CD4-positive, alpha-beta T cell treated with Interleukin-15 for 4 hours (primary cell): ENCODE measurements around the gene BTBD1.
"Not testable (repeated sequence)": the region's sequence is repeated elsewhere in the genome, so short reads cannot be mapped to it uniquely, and the experiment has no call there.

ENCODE experiments used
- DNase-seq: peaks from one replicate; pipeline ENCODE4 v3.0.0-alpha.2; 2020; ENCODE audit warnings: low spot score

The BTBD1 gene

DNA sequence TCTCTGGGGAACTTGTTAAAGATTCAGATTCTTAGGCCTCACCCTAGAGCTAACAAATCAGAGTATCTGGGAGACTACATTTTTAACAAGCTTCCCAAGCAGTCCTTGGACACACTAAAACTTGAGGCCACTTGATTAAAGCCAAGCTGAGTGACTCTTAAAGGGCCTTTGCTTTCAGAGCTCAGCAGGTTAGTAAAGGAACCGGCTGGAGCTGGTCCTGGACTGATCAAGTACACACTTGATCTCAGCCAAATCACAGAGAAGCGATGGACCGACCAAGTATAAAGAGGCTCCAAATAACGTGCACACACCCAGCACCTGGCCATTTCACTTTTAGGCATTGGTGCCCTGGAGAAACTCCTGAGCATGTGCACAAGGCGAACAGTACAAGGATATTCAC is 27.5 kb upstream of the BTBD1 start:
- no peak for DNase-seq

GRCh38 chr15:83092309-83092976 is 25.4 kb upstream of the BTBD1 start:
- no peak for DNase-seq

- not testable (repeated sequence) for DNase-seq
These were observed 24.9 kb upstream of the BTBD1 start for GRCh38 chr15:83091965-83092308.

DNA sequence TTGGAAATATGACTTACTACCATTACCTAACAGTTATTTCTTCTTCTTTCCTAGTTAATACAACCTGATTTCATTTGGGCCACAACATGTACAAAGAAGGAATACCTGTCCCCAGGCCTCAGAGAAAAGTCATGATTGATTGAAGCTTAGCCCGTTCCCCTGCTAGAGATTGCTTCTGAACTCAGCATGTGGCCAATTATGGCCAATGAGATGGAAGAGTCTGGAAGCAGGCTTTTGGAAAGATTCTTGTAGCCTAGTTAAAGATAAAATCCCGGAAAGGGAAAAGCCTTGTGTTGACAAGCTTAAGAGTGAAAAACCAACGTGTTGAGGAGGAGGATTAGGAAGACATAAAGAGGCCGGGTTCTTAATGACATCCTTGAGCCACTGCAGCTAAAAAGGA is 23.4 kb upstream of the BTBD1 start:
- no peak for DNase-seq

DNA sequence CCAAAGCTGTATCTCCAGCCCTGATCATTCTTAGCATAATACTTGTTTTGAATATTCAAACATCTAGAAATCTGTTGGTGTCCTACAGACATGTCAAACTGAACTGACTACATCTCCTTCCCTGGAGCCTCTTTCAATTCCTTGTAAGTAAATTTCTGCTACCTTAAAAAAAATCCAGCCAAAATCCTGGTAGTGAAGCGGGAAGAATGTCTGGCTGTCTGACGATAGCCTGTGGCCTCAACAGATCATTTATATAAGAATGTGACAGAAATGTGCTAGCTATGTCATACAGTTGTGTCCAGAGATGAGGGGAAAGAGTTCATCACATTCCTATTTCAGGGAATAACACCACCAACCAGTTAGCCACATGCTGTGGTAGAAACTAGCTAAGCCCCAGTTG is 21.8 kb upstream of the BTBD1 start:
- DNase-seq = no peak

GRCh38 chr15:83087576-83087975 is 20.5 kb upstream of the BTBD1 start:
- no peak for DNase-seq

DNA sequence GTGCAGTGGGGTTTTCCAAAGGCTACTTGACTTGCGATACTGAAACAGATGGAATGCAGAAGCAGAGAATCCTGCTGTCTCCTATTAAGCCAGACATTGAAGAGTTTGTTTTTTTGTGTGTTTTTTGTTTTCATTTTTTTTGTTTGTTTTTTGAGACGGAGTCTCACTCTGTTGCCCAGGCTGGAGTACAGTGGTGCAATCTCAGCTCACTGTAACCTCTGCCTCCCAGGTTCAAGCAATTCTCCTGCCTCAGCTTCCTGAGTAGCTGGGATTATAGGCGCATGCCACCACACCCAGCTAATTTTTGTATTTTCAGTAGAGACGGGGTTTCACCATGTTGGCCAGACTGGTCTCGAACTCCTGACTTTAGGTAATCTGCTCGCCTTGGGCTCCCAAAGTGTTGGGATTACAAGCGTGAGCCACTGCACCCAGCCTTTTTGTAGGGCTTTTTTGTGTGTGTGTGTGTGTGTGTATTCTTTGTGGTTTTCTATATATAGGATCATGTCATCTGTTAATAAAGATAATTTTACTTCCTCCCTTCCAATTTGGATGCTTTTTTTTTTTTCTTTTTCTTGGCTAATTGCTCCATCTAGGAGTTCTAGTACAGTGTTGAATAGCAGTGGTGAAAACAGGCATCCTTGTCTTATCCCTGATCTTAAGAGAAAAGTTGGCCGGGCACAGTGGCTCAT is 19.0 kb upstream of the BTBD1 start:
- DNase-seq = not testable (repeated sequence)

DNA sequence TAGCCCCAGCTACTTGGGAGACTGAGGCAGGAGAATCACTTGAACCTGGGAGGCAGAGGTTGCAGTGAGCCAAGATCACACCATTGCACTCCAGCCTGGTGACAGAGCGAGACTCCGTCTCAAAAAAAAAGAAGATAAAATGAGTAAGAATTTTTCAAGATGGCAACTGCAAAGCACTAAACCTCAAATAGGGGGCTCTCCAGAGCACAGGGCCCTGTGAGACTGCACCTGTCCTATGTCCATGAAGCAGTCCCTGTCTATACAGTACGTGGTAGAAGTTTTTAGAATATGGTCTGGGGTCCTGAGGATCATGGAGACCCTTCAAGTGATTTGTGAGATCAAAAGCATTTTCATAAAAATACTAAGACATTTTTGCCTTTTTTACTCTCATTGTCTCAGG is 18.4 kb upstream of the BTBD1 start:
- not testable (repeated sequence) for DNase-seq

DNA sequence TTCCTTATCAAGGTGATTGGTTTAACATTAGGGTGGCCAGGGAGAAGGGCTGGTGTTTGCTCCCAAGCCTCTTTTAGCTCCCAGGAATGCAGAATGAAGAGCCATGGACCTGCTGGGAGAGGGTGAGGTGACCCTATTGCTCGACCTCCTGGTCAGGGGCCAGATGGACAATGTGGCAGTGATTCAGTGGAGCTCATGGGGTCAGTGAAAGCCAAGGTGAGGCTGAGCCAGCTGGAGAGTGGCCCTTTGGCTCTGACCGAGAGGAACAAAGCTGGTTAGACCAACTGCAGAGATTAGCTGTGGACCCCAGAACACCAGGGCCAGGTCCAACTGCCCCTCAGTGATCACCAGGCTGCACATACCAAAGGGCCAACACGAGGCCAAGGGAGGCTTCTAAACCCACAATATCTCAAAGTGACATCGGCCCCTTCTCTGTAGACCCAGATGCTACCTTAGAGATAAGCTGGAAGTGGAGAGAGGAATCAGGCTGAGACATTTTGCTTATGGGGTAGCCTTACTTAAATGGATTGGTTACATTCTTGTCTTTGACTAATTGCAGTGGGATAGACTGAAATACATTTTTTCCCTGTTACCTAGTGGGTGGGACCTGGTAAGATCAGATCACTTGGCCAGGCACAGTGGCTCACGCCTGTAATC is 15.8 kb upstream of the BTBD1 start:
- DNase-seq = no peak

DNA sequence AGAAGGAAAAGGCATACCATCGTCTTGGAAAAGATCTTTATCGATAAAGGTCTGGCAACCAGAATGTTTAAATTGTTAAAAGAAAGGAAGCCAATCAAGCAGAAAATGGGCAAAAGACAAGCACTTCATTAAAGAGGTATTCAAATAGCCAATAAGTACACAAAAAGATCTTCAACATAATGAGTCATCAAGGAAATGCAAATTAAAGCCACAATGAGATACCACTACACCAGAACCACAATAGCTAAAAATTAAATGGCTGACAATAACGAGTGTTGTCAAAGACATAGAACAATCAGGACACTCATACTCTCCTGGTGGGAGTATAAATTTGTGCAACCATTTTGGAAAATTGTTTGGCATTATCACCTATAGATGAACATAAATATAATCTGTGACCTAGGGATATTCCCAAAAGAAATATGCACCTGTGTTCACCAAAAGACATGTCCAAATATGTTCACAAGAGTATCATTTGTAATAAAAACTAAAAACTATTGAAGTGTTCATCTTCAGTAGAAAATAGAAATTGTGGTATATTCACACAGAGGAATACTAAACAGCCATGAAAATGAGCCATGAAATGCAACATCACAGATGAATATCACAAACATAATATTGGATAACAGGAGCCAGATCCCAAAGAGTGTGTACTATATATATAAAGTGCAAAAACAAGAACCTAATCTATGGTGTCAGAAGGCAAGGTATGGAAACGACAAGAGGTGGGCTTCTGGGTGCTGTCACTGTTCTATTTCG is 14.4 kb upstream of the BTBD1 start:
- DNase-seq = no peak

DNA sequence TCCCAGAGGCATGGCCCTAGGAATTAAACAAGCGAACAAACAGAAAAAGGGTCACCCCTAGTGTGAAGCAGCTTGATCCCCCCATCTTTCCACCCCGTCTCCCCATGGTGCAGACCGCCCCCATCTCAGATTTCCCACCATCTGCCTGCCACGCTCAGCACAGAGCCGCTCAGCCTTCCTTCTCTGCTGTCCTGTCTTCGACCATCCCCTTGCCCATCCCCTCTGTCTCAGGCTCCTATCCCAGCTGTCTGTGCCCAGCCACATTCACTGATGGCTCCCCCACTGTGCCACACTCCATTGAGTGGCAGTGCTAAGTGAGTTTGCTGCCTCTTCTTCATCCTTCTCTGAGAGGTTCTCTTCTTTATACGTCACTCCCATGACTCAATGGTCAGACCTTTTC is 11.7 kb upstream of the BTBD1 start:
- no peak for DNase-seq

DNA sequence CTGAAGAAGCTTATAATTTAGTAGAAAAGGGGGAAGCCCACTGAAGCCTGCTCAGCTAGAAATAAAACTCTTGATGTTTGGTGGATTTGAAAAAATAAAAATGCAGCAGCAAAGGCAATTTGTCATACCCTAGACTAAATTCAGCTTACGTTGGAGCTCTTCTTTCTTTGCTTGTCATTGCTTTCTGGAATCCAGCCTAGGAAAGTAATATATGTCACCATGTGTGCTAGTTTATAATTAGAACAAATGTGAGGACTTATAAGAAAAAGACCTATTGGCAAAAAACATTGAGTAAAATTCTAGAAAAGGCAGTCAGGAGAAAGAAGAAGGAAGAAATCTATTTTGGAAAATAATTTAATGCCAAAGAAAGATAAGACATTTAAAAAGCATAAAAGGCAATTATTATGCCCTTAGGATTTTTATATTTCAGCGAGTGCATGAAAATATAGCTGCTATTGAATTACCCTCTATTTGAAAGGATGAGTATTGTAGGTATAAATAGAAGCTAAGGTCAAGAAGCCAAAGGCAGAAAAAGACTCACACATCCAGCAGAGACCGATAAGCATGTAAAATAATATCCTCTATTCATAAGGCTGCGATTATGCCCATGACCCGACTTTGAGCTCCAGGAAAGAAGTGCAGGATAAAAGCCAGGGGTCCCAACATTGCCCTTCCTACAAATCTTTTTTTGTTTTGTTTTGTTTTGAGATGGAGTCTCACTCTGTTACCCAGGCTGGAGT is 10.6 kb upstream of the BTBD1 start:
- DNase-seq = no peak

DNA sequence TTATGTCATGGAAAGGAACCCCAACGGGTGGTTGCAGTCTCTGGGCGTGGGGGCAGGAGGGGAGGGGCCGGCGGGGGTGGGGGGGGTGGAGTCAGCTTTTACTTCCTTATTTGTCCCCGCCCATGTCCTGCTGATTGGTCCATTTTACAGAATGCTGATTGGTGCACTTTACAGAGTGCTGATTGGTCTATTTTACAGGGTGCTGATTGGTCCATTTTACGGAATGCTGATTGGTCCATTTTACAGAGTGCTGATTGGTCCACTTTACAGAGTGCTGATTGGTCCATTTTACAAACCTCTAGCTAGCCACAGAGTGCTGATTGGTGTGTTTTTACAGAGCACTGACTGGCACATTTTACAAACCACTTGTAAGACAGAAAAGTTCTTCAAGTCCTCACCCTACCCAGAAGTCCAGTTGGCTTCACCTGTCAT is 2.2 kb upstream of the BTBD1 start:
- DNase-seq = peak; percentile 58

DNA sequence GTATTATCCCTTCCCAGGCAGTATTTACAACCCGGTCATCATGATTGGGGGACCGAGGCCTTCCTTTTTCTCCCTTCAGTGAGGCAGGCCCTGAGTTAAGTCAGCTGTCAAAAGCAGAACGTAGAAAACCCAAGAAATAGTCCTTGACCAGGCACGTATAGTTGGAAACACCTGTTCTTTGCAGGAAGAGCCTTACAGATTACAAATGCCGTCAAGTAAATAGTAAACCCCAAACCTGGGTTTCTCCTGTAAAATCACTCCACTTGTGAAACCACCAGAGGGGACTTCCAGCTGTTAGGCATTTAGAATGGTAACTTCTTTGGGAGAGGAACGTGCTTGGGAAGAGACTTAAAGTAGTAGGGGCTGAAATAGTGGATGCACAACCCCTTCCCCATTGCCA is 1.0 kb upstream of the BTBD1 start:
- DNase-seq = no peak

GRCh38 chr15:83067638-83067962 is 548 bp upstream of the BTBD1 start:
- DNase-seq = no peak

DNA sequence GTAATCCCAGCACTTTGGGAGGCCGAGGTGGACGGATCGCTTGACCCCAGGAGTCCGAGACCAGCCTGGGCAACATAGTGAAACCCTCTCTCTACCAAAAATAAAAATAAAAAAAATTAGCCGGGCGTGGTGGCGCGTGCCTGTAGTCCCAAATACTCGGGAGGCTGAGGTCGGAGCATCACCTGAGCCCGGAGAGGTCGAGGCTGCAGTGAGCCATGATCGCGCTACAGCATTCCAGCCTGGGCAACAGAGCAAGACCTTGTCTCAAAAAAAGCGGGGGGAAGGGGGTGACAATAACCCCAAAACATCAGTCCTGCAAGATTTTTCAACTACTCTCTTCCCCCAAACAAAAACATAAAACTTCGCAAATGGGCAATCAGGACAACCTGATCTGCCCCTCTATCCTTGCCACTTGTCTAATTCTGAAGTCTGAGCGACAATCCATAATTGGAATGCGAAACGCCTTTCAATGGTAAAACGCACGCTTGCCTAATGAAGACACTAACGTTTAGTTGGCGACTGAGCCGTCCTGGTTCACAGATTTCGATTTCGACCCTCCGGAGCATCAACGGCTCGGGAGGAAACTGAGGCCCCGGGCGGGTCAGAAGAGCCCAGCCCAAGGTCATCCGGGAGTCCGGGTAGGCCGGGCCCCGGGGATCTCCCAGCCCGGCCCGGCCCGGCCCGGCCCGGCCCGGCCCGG is 868 bp downstream of the BTBD1 start:
- no peak for DNase-seq

- DNase-seq = no peak
These were observed 1.6 kb downstream of the BTBD1 start for GRCh38 chr15:83065431-83065830.

DNA sequence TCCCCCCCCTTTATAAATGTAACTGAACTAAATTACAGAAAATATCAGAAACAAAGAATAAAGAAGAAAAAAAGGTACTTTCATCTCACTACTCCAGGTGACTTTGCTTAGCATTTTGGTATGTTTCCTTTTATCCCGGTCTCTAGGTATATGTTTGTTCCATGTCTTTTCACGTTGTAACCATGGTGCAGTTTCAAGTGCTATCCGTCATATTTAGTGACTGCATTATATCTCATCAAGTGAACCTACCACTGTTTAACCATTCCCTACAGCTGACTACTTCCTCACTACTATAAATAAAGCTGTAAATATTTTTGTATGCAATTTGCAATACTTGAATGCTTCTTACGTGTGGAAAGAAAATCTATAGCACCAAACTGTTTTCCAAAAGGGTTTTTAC is 2.2 kb downstream of the BTBD1 start:
- DNase-seq = no peak

DNA sequence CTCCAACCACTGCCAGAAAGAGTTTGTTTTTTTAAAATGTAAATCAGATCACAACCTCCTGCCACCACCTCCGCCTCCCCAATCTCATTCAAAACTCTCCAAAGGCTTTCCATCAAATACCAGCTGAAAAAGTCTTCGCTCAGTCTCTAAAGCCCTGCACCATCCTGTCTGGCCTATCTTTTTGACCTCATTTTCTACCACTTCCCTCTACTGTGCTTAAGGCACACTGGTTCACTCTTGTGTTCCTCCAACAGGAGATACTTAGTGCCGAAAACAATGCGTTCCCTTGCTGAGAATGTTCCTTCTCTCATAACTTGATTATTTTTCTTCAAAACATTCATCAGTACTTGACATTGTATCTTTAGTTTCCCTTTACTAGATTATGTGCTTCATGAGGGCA is 3.5 kb downstream of the BTBD1 start:
- DNase-seq = no peak

DNA sequence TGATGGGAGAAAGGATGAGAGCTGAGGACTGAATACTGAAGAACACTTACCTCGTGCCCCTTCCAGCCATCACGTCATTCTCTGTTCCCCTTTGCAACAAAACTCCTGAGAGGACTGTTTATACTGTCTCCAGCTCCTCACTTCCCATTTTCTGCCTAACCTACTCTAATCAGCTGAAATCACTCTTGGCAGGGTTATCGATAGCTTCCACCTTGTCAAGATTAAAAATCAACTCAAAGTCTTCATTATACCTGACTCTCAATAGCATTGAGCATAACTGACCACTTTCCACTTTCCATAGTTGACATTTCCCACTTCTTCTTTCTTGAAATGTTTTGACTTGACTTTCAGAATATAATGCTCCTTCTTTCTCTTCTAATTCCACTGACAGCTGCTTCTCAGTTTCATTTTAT is 4.3 kb downstream of the BTBD1 start:
- DNase-seq = no peak

GRCh38 chr15:83061680-83062079 is 5.4 kb downstream of the BTBD1 start:
- no peak for DNase-seq
